ENCODE measurements around the gene EPN1.
"Not testable (repeated sequence)": the region's sequence is repeated elsewhere in the genome, so short reads cannot be mapped to it uniquely, and the experiment has no call there.

EPN1 gene

DNA sequence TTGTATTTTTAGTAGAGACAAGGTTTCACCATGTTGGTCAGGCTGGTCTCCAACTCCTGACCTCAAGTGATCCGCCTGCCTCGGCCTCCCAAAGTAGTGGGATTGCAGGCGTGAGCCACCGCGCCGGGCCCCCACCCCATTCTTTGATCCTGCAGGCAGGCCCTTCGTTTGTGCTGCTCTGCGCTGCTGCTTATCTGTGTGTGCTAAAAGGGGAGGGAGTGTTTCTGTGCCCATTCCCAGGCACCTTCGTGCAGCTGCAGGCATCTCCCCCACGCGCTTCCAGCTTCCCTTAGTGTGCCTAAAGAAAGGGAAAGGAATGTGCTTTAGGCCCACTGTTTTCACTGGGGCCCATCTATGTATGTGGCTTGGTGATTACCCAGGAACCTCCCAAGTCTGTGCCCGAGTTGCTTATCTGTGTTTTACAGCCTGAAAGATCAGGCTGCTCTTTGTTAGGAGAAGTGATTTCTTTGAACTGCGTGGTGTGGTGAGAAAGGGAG lies 27.2 kb downstream of the EPN1 start:
- H3K4me3 ChIP-seq (ENCODE audit: low read length), result no peak overlapping the region
- H3K27me3 ChIP-seq (ENCODE audit: insufficient read depth, low read length), result no peaks in the 10 kb centered on the region

DNA sequence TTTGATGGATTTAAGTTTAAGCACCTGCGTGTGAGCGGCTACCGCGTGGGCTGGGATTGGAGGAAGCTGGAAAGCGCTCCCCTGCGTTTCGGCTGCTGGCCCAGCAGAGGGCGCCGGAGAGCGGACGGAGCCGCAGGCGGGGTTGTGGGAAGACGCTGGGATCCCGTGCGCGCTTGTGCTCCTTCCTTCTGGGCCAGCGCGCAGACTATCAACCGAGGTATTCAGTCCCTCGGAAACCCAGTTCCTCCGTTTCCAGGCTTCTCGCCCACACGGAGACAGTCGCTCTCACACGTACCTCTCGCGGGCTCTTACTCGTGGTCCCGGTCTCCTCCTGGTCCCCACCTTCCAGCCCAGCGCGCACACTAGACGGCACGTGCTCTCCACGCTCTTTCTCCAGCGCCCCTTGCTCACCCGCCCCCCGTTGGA lies 28.8 kb downstream of the EPN1 start:
- Histone ChIP-seq H3K27me3 (ENCODE audit: insufficient read depth, low read length) (no peaks in the 10 kb centered on the region), H3K9me3 (ENCODE audit: low read length) (peaks cover 10% of the 10 kb centered on the region), H3K4me1 (ENCODE audit: insufficient read depth, low read length) (no peaks in the 10 kb centered on the region), H3K4me3 (ENCODE audit: low read length) (no peak overlapping the region), H2AFZ (ENCODE audit: low read depth, low read length) (no peak overlapping the region), H3K36me3 (ENCODE audit: insufficient read depth, low read length) (peaks cover 14% of the 10 kb centered on the region)

More for the DNA sequence above, 27.2 kb downstream of the EPN1 start:
- no peaks in the 10 kb centered on the region for H3K4me1 ChIP-seq (ENCODE audit: insufficient read depth, low read length)
- no peak overlapping the region for H2AFZ ChIP-seq (ENCODE audit: low read depth, low read length)
- peaks cover 10% of the 10 kb centered on the region for H3K9me3 ChIP-seq (ENCODE audit: low read length)
- H3K36me3 ChIP-seq (ENCODE audit: insufficient read depth, low read length), result peaks cover 23% of the 10 kb centered on the region

DNA sequence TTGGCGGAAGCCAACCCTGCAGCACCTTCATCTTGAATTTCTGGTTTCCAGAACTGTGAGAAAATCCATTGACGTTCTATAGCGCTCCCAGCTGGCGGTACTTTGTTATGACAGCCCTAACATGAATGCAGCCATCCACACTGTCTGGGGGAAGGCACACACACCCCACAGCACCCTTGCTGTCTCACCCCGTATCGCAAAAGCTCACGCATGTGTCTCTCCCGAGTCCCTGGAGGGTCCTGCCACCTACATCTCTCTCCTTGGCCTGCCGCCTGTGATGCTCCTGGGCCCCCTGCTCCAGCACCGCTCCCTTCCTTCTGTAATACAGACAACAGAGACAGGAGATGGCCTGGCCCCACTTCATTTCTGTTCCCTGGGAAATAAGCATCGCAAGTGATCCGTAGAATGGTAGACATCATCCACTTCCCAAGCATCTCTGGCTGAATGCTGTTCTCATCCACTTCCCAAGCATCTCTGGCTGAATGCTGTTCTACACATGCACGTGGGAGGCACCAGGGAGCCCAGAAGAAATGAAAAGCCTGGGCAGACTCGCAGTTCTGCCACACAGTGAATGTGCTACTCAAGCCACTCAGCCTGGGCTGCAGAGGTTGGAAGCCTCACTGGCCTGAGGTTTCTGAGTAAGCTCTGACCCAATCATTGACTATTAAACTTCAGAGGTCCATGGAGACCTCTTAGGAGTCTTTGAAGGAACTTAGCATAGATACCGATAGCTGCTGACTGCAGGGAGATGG lies 29.6 kb downstream of the EPN1 start:
- H2AFZ ChIP-seq (ENCODE audit: low read depth, low read length), result no peak overlapping the region
- no peaks in the 10 kb centered on the region for H3K4me1 ChIP-seq (ENCODE audit: insufficient read depth, low read length)
- H3K4me3 ChIP-seq (ENCODE audit: low read length), result no peak overlapping the region
- peaks cover 10% of the 10 kb centered on the region for H3K9me3 ChIP-seq (ENCODE audit: low read length)
- no peaks in the 10 kb centered on the region for H3K27me3 ChIP-seq (ENCODE audit: insufficient read depth, low read length)
- H3K36me3 ChIP-seq (ENCODE audit: insufficient read depth, low read length), result peaks cover 14% of the 10 kb centered on the region

DNA sequence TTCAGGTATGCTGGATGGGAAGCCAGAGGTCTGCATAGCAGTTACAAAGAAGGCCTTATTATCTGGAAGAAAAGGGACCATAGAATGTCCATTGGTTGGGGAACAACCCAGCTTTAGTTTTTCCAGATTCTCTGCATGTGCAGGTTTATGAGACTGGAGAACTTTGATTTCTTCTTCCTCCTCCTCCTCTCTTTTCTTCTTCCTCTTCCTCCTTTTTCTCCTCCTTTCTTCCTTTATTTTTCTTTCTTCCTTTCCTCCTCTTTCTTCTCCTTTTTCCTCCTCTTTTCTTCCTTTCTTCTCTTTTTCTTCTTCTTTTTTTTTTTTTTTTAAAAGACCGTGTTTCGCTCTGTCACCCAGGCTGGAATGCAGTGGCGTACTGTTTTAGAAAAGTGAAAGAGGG lies 30.9 kb downstream of the EPN1 start:
- no peak overlapping the region for H3K4me3 ChIP-seq (ENCODE audit: low read length)
- H3K9me3 ChIP-seq (ENCODE audit: low read length), result peaks cover 7% of the 10 kb centered on the region
- H3K4me1 ChIP-seq (ENCODE audit: insufficient read depth, low read length), result no peaks in the 10 kb centered on the region
- no peak overlapping the region for H2AFZ ChIP-seq (ENCODE audit: low read depth, low read length)
- peaks cover 8% of the 10 kb centered on the region for H3K36me3 ChIP-seq (ENCODE audit: insufficient read depth, low read length)
- no peaks in the 10 kb centered on the region for H3K27me3 ChIP-seq (ENCODE audit: insufficient read depth, low read length)

DNA sequence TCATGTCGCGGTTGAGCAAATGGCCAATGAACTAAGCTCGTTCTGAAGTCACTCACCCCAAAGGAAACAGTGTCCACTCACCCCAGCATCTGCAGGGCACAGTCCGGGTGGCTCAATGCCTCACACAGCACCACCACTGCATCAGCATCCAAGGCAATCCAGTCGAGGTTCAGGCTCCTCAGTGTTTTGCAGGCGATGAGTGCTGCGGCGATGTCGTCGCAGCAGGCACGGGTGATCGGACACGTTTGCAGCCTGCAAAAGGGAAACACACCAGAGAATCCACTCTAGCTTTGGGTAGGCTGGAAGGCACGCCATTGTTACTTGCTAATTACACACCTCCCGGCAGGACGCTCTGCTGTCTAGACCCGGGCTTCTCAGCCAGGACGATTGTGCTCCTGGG lies 36.7 kb downstream of the EPN1 start:
- no peaks in the 10 kb centered on the region for H3K27me3 ChIP-seq (ENCODE audit: insufficient read depth, low read length)
- H3K9me3 ChIP-seq (ENCODE audit: low read length), result no peaks in the 10 kb centered on the region
- H3K4me1 ChIP-seq (ENCODE audit: insufficient read depth, low read length), result no peaks in the 10 kb centered on the region
- no peak overlapping the region for H2AFZ ChIP-seq (ENCODE audit: low read depth, low read length)
- H3K36me3 ChIP-seq (ENCODE audit: insufficient read depth, low read length), result no peaks in the 10 kb centered on the region
- H3K4me3 ChIP-seq (ENCODE audit: low read length), result no peak overlapping the region

DNA sequence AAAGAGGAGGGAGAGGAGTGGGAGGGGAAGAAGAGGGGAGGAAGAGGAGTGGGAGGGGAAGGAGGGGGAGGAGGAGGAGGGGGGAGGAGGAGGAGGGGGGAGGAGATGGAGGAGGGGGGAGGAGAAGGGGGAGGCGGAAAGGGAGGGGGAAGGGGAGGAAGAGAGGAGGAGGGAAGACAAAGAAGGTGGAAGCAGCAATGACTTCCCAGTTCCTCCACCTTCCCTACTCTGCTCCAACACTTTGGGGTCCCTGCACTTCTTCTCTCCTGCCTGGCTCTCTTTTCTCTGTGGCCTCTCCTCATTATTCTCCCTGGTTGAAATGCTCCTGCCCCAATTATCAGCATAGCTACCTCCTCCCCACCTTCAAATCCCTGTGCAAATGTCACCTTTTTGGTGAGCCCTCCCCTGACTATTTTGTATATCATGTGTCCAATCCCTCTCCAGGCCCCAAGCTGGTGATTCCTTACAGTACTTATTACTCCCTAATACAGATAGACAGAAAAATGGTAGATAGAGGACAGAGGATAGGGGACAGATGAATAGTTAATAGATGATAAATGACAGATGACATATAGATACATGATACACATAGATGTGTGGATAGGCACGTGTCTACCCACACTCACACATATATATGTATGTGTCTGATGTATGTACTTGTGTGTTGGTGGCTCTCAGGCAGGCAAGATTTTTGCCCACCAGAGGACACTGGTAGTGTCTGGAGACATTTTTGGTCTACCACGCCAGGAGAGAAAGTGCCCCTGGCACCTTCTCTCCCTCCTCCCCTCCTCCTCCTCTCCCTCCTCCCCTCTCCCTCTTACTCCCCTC lies 38.0 kb downstream of the EPN1 start:
- H3K4me1 ChIP-seq (ENCODE audit: insufficient read depth, low read length), result no peaks in the 10 kb centered on the region
- no peaks in the 10 kb centered on the region for H3K36me3 ChIP-seq (ENCODE audit: insufficient read depth, low read length)
- no peaks in the 10 kb centered on the region for H3K9me3 ChIP-seq (ENCODE audit: low read length)
- no peaks in the 10 kb centered on the region for H3K27me3 ChIP-seq (ENCODE audit: insufficient read depth, low read length)
- H3K4me3 ChIP-seq (ENCODE audit: low read length), result no peak overlapping the region
- H2AFZ ChIP-seq (ENCODE audit: low read depth, low read length), result no peak overlapping the region

DNA sequence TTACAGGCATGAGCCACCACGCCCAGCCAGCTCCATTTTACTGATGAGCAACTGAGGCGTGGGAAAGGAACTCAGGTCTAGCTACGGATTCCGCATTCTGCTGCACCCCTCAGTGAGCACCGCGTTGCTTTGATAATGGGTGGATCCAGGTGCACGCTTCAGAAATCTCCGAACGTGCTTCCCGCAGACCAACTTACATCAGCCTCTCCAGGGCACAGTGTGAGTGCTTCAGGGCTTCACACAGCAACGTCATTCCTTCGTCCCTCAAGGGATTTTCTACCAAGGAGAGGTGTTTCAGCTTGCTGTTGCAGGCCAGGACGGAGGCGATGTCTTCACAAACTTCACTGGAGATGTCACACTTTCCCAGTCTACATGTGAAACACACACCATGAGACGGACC lies 41.5 kb downstream of the EPN1 start:
- no peak overlapping the region for H3K4me3 ChIP-seq (ENCODE audit: low read length)
- peaks cover 2% of the 10 kb centered on the region for H3K9me3 ChIP-seq (ENCODE audit: low read length)
- no peaks in the 10 kb centered on the region for H3K27me3 ChIP-seq (ENCODE audit: insufficient read depth, low read length)
- no peaks in the 10 kb centered on the region for H3K36me3 ChIP-seq (ENCODE audit: insufficient read depth, low read length)
- no peaks in the 10 kb centered on the region for H3K4me1 ChIP-seq (ENCODE audit: insufficient read depth, low read length)
- H2AFZ ChIP-seq (ENCODE audit: low read depth, low read length), result no peak overlapping the region

DNA sequence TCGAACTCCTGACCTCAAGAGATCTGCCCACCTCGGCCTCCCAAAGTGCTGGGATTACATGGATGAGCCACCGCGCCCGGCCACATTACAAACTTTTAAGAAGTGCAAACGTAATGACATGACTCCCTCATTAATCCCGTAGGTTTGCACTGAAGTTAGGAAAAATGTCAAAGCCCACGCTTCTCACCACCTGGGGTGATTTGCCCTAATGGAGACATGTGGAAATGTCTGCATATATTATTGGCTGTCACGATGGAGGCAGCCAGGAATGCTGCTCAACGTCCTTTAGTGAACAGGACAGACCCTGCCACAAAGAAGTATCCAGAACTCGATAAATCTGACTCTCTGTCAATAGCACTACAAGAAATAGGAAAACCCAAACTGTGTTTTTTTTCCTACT lies 42.2 kb downstream of the EPN1 start:
- Histone ChIP-seq H3K4me3 (ENCODE audit: low read length) (no peak overlapping the region), H2AFZ (ENCODE audit: low read depth, low read length) (no peak overlapping the region), H3K9me3 (ENCODE audit: low read length) (peaks cover 2% of the 10 kb centered on the region)

DNA sequence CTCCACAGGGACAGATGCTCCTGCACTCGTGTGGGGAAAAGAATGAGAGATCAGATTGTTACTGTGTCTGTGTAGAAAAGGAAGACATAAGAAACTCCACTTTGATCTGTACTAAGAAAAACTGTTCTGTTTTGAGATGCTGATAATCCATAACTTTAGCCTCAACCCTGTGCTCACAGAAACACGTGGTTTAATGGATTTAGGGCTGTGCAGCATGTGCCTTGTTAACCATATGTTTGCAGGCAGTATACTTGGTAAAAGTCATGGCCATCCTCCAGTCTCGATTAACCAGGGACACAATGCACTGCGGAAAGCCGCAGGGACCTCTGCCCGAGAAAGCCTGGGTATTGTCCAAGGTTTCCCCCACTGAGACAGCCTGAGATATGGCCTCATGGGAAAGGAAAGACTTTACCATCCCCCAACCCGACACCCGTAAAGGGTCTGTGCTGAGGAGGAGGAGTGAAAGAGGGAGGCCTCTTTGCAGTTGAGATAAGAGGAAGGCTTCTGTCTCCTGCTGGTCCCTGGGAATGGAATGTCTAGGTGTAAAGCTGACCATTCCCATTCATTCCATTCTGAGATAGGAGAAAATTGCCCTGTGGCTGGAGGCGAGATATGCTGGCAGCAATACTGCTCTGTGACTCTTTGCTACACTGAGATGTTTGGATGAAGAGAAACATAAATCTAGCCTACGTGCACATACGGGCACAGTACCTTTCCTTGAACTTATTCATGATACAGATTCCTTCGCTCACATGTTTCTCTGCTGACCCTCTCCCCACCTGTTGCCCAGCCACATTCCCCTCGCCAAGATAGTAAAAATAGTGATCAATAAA lies 43.1 kb downstream of the EPN1 start:
- H3K9me3 ChIP-seq (ENCODE audit: low read length); H3K36me3 ChIP-seq (ENCODE audit: insufficient read depth, low read length); H3K27me3 ChIP-seq (ENCODE audit: insufficient read depth, low read length); H3K4me1 ChIP-seq (ENCODE audit: insufficient read depth, low read length); H3K4me3 ChIP-seq (ENCODE audit: low read length); H2AFZ ChIP-seq (ENCODE audit: low read depth, low read length): not testable (repeated sequence)

More for the DNA sequence above, 42.2 kb downstream of the EPN1 start:
- Histone ChIP-seq H3K36me3 (ENCODE audit: insufficient read depth, low read length) (no peaks in the 10 kb centered on the region), H3K27me3 (ENCODE audit: insufficient read depth, low read length) (no peaks in the 10 kb centered on the region), H3K4me1 (ENCODE audit: insufficient read depth, low read length) (no peaks in the 10 kb centered on the region)

DNA sequence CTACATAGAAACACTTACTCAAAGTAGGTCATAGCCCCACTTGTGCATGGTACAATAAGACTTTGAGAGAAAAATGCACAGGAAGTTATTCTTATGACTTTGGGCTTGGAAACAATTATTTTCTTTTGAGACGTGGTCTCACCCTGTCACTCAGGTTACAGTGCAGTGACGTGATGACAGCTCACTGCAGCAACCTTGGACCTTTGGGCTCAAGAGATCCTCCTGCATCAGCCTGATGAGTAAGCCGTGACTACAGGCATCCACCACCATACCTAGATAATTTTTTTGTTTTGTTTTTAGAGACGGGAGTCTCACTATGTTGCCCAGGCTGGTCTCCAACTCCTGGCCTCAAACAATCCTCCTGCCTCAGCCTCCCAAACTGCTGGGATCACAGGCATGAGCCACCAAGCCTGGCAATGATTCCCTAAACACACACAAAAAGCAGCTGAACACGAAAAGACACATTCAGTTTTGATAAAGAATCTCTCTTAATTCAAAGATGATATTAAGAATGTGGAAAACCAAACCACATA lies 45.3 kb downstream of the EPN1 start:
- H3K4me3 ChIP-seq (ENCODE audit: low read length), result no peak overlapping the region
- H3K4me1 ChIP-seq (ENCODE audit: insufficient read depth, low read length), result no peaks in the 10 kb centered on the region
- H3K27me3 ChIP-seq (ENCODE audit: insufficient read depth, low read length), result no peaks in the 10 kb centered on the region
- no peaks in the 10 kb centered on the region for H3K36me3 ChIP-seq (ENCODE audit: insufficient read depth, low read length)
- no peak overlapping the region for H2AFZ ChIP-seq (ENCODE audit: low read depth, low read length)
- H3K9me3 ChIP-seq (ENCODE audit: low read length), result peaks cover 2% of the 10 kb centered on the region

DNA sequence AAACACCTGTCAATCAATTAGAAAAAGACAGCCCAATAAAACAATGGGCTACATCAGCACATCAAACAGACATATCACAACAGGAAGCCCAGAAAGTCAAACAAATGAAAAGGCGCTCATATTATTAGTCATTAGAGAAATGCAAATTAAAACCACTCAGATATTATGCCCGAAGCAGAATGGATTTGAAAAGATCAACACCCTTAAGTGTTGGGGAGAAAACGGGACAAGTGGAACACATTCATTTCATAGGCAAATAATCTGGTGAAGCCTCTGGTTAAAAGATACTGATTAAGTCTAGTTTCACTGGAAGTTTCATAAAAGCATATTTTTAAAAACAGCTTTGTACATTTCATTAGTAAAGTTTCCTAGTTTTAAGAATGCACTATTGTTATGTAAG lies 45.8 kb downstream of the EPN1 start:
- peaks cover 2% of the 10 kb centered on the region for H3K9me3 ChIP-seq (ENCODE audit: low read length)
- H2AFZ ChIP-seq (ENCODE audit: low read depth, low read length), result no peak overlapping the region
- H3K4me1 ChIP-seq (ENCODE audit: insufficient read depth, low read length), result no peaks in the 10 kb centered on the region
- H3K36me3 ChIP-seq (ENCODE audit: insufficient read depth, low read length), result no peaks in the 10 kb centered on the region
- no peak overlapping the region for H3K4me3 ChIP-seq (ENCODE audit: low read length)
- H3K27me3 ChIP-seq (ENCODE audit: insufficient read depth, low read length), result peaks cover 3% of the 10 kb centered on the region

DNA sequence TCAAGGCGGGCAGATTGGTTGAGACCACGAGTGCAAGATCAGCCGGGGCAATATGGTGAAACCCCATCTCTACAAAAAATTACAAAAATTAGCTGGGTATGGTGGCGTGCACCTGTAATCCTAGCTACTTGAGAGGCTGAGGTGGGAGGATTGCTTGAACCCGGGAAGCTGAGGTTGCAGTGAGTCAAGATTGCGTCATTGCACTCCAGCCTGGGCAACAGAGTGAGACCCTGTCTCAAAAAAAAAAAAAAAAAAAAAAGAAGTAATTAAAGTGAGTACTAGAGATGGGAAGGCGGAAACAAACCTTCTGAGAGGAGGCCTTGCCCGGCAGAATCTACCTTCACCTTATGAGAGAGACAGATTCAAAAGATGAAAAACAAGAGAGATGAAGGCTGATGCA lies 48.5 kb downstream of the EPN1 start:
- no peaks in the 10 kb centered on the region for H3K36me3 ChIP-seq (ENCODE audit: insufficient read depth, low read length)
- no peaks in the 10 kb centered on the region for H3K4me1 ChIP-seq (ENCODE audit: insufficient read depth, low read length)
- H2AFZ ChIP-seq (ENCODE audit: low read depth, low read length), result no peak overlapping the region
- H3K4me3 ChIP-seq (ENCODE audit: low read length), result no peak overlapping the region
- H3K9me3 ChIP-seq (ENCODE audit: low read length), result peaks cover 2% of the 10 kb centered on the region
- peaks cover 6% of the 10 kb centered on the region for H3K27me3 ChIP-seq (ENCODE audit: insufficient read depth, low read length)

All from neuron (in vitro differentiated cells).